ENCODE measurements around the gene CDH16. TPM values are rescaled to one million over a fixed set of nuclear protein-coding genes. Genes with fewer than 3 reads are reported as not detected.
A peak's percentile ranks its signal among the peaks of the same experiment; 100 is the strongest.

CDH16 gene
- total and polyA plus RNA-seq, 9 donors: 0.04 to 1.7 (median 0.11) TPM; not detected in 2

DNA sequence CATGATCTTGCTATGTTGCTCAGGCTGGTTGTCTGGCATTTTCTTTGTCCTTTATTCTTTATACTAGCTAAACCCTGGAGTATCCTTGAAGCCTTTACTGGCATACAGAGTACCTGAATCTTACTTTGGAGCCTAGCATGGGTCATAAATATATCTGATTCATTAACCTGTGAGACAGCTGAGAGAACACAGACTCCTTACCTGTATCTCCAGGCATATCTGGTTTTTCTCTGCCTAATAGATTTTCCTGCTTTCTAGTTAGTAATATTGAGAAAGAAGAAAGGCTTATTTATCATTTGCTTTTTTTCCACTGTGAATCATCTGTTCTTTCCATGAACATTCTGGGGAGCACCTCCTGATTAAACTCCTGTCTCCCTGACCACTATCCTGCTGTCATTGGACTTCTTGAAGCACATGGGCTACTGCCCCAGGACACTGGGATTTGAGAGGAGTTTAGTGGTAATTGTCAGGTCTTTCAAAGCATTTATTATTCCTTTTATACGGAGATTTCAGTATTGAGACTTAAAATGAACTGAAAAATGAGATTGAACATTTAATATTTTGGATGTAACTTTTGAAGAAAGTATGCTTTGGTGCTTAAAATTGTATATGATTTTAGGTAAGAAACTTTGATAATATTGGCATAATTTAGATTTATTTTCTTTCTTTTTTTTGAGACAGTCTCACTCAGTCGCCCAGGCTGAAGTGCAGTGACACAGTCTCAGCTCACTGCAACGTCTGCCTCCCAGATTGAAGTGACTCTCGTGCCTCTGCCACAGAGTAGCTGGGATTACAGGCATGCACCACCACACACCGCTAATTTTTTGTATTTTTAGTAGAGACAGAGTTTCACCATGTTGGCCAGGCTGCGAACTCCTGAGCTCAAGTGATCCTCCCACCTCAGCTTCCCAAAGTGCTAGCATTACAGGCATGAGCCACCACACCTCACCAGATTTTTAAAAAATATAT, 29.8 kb downstream of the CDH16 start:
- Histone ChIP-seq H3K9me3 (replicated peaks; ENCODE audit: control insufficient read depth, low read depth, low read length) (no peaks in the 10 kb centered on the region), H3K36me3 (ENCODE audit: control insufficient read depth, insufficient read depth, low read length) (peaks cover 19% of the 10 kb centered on the region), H3K4me1 (ENCODE audit: control insufficient read depth, insufficient read depth, low read length) (no peaks in the 10 kb centered on the region), H3K4me3 (ENCODE audit: low read length) (no peak overlapping the region), H3K27me3 (ENCODE audit: control insufficient read depth, insufficient read depth, low read length) (no peaks in the 10 kb centered on the region), H3K27ac (ENCODE audit: low read length) (no peak overlapping the region)
- DNase-seq: no peak
- WGBS (ENCODE audit: insufficient coverage): 92% methylated on average over 2 of the region's 6 CpGs

DNA sequence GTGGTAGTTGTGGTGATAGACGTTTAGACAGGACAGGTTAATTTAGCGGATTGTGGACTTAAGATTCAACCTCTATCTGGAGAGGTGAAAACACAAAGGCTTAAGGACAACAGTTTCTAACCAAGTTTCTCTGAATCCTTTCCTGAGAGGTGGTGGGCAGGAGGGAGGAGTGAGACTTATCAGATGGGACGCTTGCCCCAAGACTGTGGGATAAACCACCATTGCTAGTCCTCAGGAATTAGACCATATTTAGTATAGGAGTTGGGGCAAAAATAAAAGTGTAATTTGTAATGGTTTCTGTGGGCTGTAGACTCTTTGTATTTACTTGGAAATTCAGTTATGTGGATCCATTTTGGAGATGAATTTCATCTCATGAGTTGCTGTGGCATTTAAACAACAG, 31.8 kb downstream of the CDH16 start:
- WGBS (ENCODE audit: insufficient coverage): 95% methylated on average over 3 of the region's 3 CpGs
- Histone ChIP-seq H3K4me1 (ENCODE audit: control insufficient read depth, insufficient read depth, low read length) (no peaks in the 10 kb centered on the region), H3K4me3 (ENCODE audit: low read length) (no peak overlapping the region), H3K27ac (ENCODE audit: low read length) (no peak overlapping the region), H3K9me3 (replicated peaks; ENCODE audit: control insufficient read depth, low read depth, low read length) (no peaks in the 10 kb centered on the region), H3K27me3 (ENCODE audit: control insufficient read depth, insufficient read depth, low read length) (no peaks in the 10 kb centered on the region), H3K36me3 (ENCODE audit: control insufficient read depth, insufficient read depth, low read length) (peaks cover 19% of the 10 kb centered on the region)
- no peak for DNase-seq

DNA sequence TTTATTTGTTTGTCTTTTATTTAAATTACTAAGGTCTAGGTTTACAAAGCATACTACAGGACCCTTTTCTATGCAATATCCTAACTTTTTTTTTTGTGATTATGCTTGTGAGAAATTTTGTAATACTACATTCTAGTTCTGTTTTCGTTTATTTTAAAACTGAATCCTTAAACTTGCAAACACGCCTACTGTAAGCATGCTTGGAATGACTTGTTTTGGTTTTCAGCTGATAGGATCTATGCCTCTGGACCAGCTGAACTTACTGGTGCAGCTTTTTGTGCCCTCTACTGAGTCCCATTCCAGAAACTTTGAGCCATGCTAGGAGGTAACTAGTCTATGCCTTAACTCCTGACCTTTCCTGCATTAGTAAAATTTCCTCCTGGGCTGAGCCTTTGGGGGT, 32.4 kb downstream of the CDH16 start:
- Histone ChIP-seq H3K27me3 (ENCODE audit: control insufficient read depth, insufficient read depth, low read length) (no peaks in the 10 kb centered on the region), H3K4me3 (ENCODE audit: low read length) (no peak overlapping the region), H3K27ac (ENCODE audit: low read length) (no peak overlapping the region), H3K36me3 (ENCODE audit: control insufficient read depth, insufficient read depth, low read length) (peaks cover 19% of the 10 kb centered on the region), H3K4me1 (ENCODE audit: control insufficient read depth, insufficient read depth, low read length) (no peaks in the 10 kb centered on the region), H3K9me3 (replicated peaks; ENCODE audit: control insufficient read depth, low read depth, low read length) (no peaks in the 10 kb centered on the region)
- DNase-seq: no peak
- no CpG with 5 or more reads among the region's 2 CpGs for WGBS (ENCODE audit: insufficient coverage)

DNA sequence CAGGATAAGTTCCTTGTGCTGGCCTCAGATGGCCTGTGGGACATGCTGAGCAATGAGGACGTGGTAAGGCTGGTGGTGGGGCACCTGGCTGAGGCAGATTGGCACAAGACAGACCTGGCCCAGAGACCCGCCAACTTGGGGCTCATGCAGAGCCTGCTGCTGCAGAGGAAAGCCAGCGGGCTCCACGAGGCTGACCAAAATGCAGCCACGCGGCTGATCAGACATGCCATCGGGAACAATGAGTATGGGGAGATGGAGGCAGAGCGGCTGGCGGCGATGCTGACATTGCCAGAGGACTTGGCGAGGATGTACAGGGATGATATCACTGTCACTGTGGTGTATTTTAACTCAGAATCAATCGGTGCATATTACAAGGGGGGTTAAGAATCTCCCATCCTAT, 33.2 kb downstream of the CDH16 start:
- H3K27ac ChIP-seq (ENCODE audit: low read length): no peak overlapping the region
- 92% methylated on average over 7 of the region's 12 CpGs for WGBS (ENCODE audit: insufficient coverage)
- no peak overlapping the region for H3K4me3 ChIP-seq (ENCODE audit: low read length)
- peaks cover 6% of the 10 kb centered on the region for H3K4me1 ChIP-seq (ENCODE audit: control insufficient read depth, insufficient read depth, low read length)
- H3K27me3 ChIP-seq (ENCODE audit: control insufficient read depth, insufficient read depth, low read length): peaks cover 5% of the 10 kb centered on the region
- H3K36me3 ChIP-seq (ENCODE audit: control insufficient read depth, insufficient read depth, low read length): peaks cover 19% of the 10 kb centered on the region
- H3K9me3 ChIP-seq (replicated peaks; ENCODE audit: control insufficient read depth, low read depth, low read length): no peaks in the 10 kb centered on the region
- no peak for DNase-seq

DNA sequence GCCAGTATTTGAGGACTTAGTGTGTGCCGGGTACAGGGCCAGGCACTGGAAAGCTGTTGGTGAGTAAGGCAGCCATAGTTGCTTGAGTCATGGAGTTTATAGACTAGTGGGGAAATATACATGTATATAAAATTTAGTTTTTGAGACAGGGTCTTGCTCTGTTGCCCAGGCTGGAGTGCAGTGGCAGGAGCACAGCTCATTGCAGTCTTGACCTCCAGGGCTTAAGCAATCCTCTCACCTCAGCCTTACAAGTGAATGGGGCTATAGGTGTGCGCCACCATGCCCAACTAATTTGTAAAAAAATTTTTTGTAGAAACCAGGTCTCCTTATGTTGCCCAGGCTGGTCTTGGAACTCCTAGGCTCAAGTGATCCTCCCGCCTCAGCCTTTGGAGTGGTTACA, 36.0 kb downstream of the CDH16 start:
- 100% methylated on average over 1 of the region's 3 CpGs for WGBS (ENCODE audit: insufficient coverage)
- H3K4me1 ChIP-seq (ENCODE audit: control insufficient read depth, insufficient read depth, low read length): peaks cover 13% of the 10 kb centered on the region
- peaks cover 21% of the 10 kb centered on the region for H3K27me3 ChIP-seq (ENCODE audit: control insufficient read depth, insufficient read depth, low read length)
- no peak overlapping the region for H3K4me3 ChIP-seq (ENCODE audit: low read length)
- no peak overlapping the region for H3K27ac ChIP-seq (ENCODE audit: low read length)
- H3K9me3 ChIP-seq (replicated peaks; ENCODE audit: control insufficient read depth, low read depth, low read length): no peaks in the 10 kb centered on the region
- DNase-seq: no peak
- peaks cover 19% of the 10 kb centered on the region for H3K36me3 ChIP-seq (ENCODE audit: control insufficient read depth, insufficient read depth, low read length)

DNA sequence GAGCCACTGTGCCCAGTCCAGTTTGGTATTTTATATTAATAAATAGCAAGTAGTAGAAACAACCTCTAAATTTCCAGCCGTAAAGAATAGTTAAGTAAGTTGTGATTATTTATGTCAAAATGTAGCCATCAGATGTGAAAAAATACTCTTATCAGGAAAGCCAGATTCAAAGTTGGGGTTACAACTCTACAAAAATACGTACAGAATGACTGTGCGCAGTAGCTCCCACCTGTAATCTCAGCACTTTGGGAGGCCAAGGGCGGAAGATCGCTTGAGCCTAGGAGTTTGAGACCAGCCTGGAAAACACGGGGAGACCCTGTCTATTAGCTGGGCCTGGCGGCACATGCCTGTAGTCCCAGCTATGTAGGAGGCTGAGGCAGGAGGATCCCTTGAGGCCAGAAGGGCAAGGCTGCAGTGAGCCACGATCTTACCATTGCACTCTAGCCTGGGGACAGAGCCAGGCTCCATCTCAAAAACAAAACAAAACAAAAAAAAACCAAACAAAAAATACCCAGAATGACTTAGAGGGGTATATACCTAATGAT, 36.6 kb downstream of the CDH16 start:
- WGBS (ENCODE audit: insufficient coverage): 100% methylated on average over 4 of the region's 8 CpGs
- peaks cover 21% of the 10 kb centered on the region for H3K27me3 ChIP-seq (ENCODE audit: control insufficient read depth, insufficient read depth, low read length)
- peaks cover 13% of the 10 kb centered on the region for H3K4me1 ChIP-seq (ENCODE audit: control insufficient read depth, insufficient read depth, low read length)
- H3K9me3 ChIP-seq (replicated peaks; ENCODE audit: control insufficient read depth, low read depth, low read length): no peaks in the 10 kb centered on the region
- peaks cover 19% of the 10 kb centered on the region for H3K36me3 ChIP-seq (ENCODE audit: control insufficient read depth, insufficient read depth, low read length)
- H3K27ac ChIP-seq (ENCODE audit: low read length): no peak overlapping the region
- no peak for DNase-seq
- no peak overlapping the region for H3K4me3 ChIP-seq (ENCODE audit: low read length)

DNA sequence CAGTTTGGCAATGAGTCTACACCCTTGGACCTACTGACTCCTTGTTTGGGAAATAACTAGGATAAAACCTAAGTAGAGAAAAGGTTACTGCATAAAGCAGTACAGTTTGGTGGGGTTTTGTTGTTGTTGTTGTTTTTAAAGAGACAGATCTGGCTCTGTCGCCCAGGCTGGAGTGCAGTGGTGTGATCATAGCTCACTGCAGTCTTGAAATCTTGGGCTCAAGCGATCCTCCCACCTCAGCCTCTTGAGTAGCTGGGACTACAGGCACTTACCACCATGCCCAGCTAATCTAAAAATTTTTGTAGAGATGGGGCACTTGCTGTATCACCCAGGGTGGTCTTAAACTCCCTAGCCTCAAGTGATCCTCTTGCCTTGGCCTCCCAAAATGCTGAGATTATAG, 37.1 kb downstream of the CDH16 start:
- peaks cover 16% of the 10 kb centered on the region for H3K36me3 ChIP-seq (ENCODE audit: control insufficient read depth, insufficient read depth, low read length)
- peaks cover 21% of the 10 kb centered on the region for H3K27me3 ChIP-seq (ENCODE audit: control insufficient read depth, insufficient read depth, low read length)
- DNase-seq: no peak
- no peaks in the 10 kb centered on the region for H3K9me3 ChIP-seq (replicated peaks; ENCODE audit: control insufficient read depth, low read depth, low read length)
- no peak overlapping the region for H3K4me3 ChIP-seq (ENCODE audit: low read length)
- H3K27ac ChIP-seq (ENCODE audit: low read length): no peak overlapping the region
- peaks cover 13% of the 10 kb centered on the region for H3K4me1 ChIP-seq (ENCODE audit: control insufficient read depth, insufficient read depth, low read length)
- no CpG with 5 or more reads among the region's 2 CpGs for WGBS (ENCODE audit: insufficient coverage)

DNA sequence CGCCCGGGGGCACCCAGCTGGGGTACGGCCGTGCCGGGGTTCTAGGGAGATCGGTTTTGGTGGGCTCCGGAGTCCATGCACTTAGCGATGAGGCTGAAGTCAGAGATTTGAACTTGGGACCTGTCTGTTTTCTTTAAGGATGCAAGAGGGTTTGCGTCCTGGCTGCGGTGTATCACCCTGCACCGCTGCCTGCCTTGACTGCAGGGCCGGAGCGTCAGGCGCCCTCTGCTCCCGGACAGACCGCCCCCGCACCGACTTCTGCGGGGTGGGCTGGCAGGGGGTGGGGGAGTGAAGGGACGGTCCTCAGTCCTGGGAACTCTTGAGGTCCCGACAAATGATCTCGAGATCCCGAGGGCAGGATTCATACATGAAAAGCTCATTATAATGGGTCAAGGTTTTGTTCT, 37.7 kb downstream of the CDH16 start:
- Histone ChIP-seq H3K9me3 (replicated peaks; ENCODE audit: control insufficient read depth, low read depth, low read length) (no peaks in the 10 kb centered on the region), H3K4me1 (ENCODE audit: control insufficient read depth, insufficient read depth, low read length) (peaks cover 13% of the 10 kb centered on the region), H3K27ac (ENCODE audit: low read length) (no peak overlapping the region), H3K4me3 (ENCODE audit: low read length) (peak overlapping the region; percentile 93), H3K36me3 (ENCODE audit: control insufficient read depth, insufficient read depth, low read length) (peaks cover 16% of the 10 kb centered on the region), H3K27me3 (ENCODE audit: control insufficient read depth, insufficient read depth, low read length) (peaks cover 21% of the 10 kb centered on the region)
- 5% methylated on average over 18 of the region's 23 CpGs for WGBS (ENCODE audit: insufficient coverage)
- DNase-seq: no peak

DNA sequence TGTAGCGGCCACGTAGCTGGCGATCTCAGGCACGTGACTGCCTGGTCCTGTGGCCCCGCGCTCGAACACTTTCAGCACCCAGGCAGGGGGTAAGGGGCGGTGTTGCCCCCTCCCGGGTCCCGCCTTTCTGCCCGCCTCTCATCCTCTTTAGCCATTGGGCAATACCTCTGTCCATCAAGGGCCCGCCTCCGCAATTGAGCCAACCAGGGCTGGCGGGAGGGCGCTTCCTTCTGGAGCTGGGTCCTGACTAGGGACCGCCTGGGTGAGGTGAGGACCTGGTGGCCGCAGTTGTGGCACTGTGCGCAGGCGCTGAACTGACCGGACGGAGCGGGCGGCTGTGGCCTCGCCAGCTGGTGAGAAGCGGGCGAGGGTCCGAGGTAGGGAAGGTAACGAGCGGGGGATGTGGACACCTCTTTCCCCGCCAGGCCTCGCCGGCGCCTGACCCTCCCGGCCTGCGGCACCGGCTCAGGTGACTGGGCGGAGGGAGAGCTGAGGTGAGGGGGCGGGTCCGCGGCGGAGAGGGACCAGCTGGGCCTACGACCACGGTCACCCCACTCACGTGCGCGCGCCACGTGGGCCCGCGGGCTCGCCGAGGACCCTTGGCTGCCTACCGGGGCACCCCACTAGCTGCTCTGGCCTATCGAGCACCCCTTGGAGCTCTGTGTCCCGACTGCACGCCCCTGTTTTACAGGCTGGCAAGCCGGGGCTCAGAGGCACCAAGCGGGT, 38.2 kb downstream of the CDH16 start, which contains the start of gene PDP2:
TSS of gene PDP2 (plus strand) at position 228 of the 726 bp plus-strand sequence. CDS start 3,770 bp downstream, outside the sequence.
- Histone ChIP-seq H3K4me3 (ENCODE audit: low read length) (peak within 1 kb of the TSS; percentile 93), H3K36me3 (ENCODE audit: control insufficient read depth, insufficient read depth, low read length) (peaks cover 13% of the 10 kb centered on the region), H3K9me3 (replicated peaks; ENCODE audit: control insufficient read depth, low read depth, low read length) (no peaks in the 10 kb centered on the region), H3K4me1 (ENCODE audit: control insufficient read depth, insufficient read depth, low read length) (peaks cover 13% of the 10 kb centered on the region), H3K27me3 (ENCODE audit: control insufficient read depth, insufficient read depth, low read length) (peaks cover 21% of the 10 kb centered on the region), H3K27ac (ENCODE audit: low read length) (no peak within 1 kb of the TSS)
- DNase-seq: peak; percentile 98
- WGBS (ENCODE audit: insufficient coverage): under 1% methylated on average over 57 of the region's 58 CpGs

DNA sequence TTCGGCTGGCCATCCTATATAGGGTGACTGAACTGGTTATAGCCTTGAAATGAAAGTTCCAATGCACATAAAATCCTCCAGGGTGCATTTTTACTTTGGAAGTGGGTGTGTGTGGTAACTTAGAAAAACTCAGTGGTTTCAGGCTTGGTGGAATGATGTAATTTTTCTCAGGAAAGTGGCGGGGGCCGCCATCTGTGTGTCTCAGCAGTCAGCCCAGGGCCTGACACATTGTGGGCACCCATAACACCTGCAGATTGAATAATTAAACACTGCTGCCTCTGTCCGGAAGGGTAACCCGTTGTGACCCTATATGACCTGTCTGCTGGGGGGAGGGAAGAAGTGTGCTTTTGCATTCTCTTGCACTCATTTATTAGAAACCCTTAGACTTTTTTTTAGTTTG, 40.6 kb downstream of the CDH16 start:
- Histone ChIP-seq H3K27me3 (ENCODE audit: control insufficient read depth, insufficient read depth, low read length) (peaks cover 21% of the 10 kb centered on the region), H3K9me3 (replicated peaks; ENCODE audit: control insufficient read depth, low read depth, low read length) (no peaks in the 10 kb centered on the region), H3K27ac (ENCODE audit: low read length) (no peak overlapping the region), H3K4me3 (ENCODE audit: low read length) (no peak overlapping the region), H3K36me3 (ENCODE audit: control insufficient read depth, insufficient read depth, low read length) (no peaks in the 10 kb centered on the region), H3K4me1 (ENCODE audit: control insufficient read depth, insufficient read depth, low read length) (peaks cover 15% of the 10 kb centered on the region)
- no peak for DNase-seq
- WGBS (ENCODE audit: insufficient coverage): 33% methylated on average over 1 of the region's 5 CpGs

Measured in muscle of leg (tissue), 11 donors.